Thyroid gland (tissue), 4 donors: Measurements from ENCODE around the gene RIOK3. TPM values are rescaled to one million over a fixed set of nuclear protein-coding genes. Genes with fewer than 3 reads are reported as not detected.
A peak's percentile ranks its signal among the peaks of the same experiment; 100 is the strongest.
"Not testable (repeated sequence)": the region's sequence is repeated elsewhere in the genome, so short reads cannot be mapped to it uniquely, and the experiment has no call there.

ENCODE experiments used
- DNase-seq, 2 donors: peaks; one replicate each; pipeline ENCODE4 v3.0.0-alpha.2; 2019
- H3K27ac ChIP-seq, 3 donors: fragments of 200-600 bp; sonication (generic); 1 replicate in 2 of 3; 2 replicates in 1 of 3; pipeline ENCODE4 v1.5.1; 2016 to 2019; ENCODE audit warnings: mild to moderate bottlenecking in 1 of 3, moderate library complexity in 1 of 3
- H3K27me3 ChIP-seq: fragments of 200-600 bp; sonication (generic); one replicate; pipeline ENCODE4 v1.5.1; 2019
- H3K36me3 ChIP-seq, 2 donors: fragments of 200-600 bp; sonication (generic); one replicate each; pipeline ENCODE4 v1.5.1; 2016 to 2019
- H3K4me1 ChIP-seq, 2 donors: fragments of 200-600 bp; sonication (generic); one replicate each; pipeline ENCODE4 v1.5.1; 2017 to 2019
- H3K4me3 ChIP-seq, 3 donors: fragments of 200-600 bp; sonication (generic); replicated peaks in 1 of 3; 1 replicate in 2 of 3; 2 replicates in 1 of 3; pipeline ENCODE4 v1.5.1; 2016; ENCODE audit warnings: mild to moderate bottlenecking in 1 of 3
- H3K9me3 ChIP-seq: fragments of 200-600 bp; sonication (generic); one replicate; pipeline ENCODE4 v1.5.1; 2017
- POLR2A ChIP-seq, 2 donors: fragments of 450-650 bp; IDR thresholded peaks; one replicate each; pipeline ENCODE4 v1.6.1; 2017; ENCODE audit warnings: antibody characterized with exemption in 2 of 2, mild to moderate bottlenecking in 2 of 2, moderate library complexity in 1 of 2
- WGBS, 2 donors: methylation state at CpG; one replicate each; pipeline ENCODE4 v1.1.5; 2017; 5-methylcytosine and 5-hydroxymethylcytosine counted together
- intact Hi-C: fragments of 100-400 bp; cut with DNase I; formaldehyde crosslinking; loops from one replicate; pipeline ENCODE4 v1.15.1; 2023
- total RNA-seq, 4 donors: library from RNA; depleted of rRNA; stranded (reverse); fragments of >200 nt; gene quantifications; one replicate each; pipeline ENCODE4 v1.2.3, GENCODE V29; 2016
- TF ChIP-seq, protein P1 (sequence below), 6 experiments: fragments of 200-600 bp in 3 of 6; fragments of 450-650 bp in 3 of 6; sonication (generic) in 3 of 6; IDR thresholded peaks; one replicate each; pipeline ENCODE4 v1.5.1; 2016 to 2019; ENCODE audit warnings: antibody characterized with exemption in 6 of 6, mild to moderate bottlenecking in 2 of 6, inconsistent platforms in 1 of 6, moderate library complexity in 1 of 6

The RIOK3 gene
- total RNA-seq, 4 donors from 2014 or later, result 51.2 to 85.7 (median 63.6) TPM

DNA sequence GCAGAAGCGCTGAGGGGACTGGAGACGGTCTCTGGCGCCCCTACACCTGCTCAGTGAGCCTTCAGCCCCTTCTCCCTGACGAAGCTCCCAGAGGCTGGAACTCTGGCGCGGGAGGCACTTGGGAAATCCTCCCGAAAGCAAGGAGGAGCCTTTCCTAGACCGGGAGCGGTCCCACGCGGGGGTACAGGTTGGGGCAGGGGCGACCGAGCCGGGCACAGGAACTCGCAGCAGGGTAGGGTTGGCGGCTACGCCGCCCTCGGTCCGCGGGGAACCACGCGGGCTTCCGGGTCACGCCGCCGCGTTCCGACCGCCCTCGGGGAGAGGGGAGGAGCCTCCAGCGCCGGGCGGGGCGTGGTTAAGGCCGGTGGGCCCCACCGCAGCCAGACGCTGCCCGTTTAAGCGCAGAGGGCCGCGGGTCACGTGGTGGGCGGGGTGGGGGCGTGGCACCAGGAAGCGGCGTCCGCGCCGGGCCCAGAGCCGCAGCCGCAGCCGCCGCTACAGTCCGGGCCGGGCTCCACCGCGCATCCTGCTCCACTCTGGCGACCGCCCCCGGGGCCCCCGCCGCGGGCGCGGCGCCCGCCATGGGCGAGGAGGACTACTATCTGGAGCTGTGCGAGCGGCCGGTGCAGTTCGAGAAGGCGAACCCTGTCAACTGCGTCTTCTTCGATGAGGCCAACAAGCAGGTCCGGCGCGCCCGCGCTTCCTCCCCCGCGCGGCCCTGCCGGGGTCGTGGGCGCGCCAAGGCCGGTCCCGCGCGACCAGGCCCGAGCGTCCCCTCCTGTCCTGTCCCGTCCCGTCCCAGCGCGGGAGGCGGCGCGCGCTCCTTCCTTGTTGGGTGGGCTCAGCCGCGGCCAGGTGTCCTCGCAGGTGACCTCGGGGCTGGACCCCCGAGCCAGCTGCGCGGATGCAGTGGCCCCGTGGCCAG is 50.2 kb downstream of the RIOK3 start, which contains the start of gene RMC1:
Gene RMC1 (plus strand): TSS at position 474 of the 925 bp plus-strand sequence. CDS start 108 bp downstream, at position 582.
- H3K36me3 ChIP-seq, result peaks cover 5 to 8% of the 10 kb centered on the region in 2 donors
- intact Hi-C loops, result loop anchor here (5.0 to 10.0 kb wide), 2 partner anchors 48 to 84 kb away; partner anchors contain the start of genes NPC1 and RIOK3

DNA sequence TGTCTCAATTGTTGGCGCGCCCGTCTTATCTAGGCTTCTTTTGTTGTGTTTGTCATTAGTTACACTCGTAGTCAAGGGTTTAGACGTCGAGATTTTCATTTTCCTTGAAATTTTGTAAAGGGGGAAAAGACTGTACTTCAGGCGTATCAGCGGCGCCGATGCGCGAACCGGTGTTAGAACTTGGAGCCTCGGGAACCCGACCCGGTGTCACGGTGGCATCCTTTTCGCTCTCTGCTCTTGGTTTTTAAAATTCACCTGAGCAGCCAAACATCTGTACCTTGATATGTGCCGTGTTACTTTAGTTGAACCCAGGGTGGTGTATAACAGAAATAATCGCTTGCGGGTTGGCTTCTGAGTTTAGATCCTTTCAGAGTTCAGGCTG is 50.9 kb downstream of the RIOK3 start:
- intact Hi-C loops, result loop anchor here (5.0 to 10.0 kb wide), 2 partner anchors 49 to 83 kb away; partner anchors contain the start of genes NPC1 and RIOK3
- peak overlapping the region; percentile 38 to 96 (median 92) for H3K4me3 ChIP-seq
- 3 to 4% methylated on average over 18 to 21 of the region's 21 CpGs for WGBS, 2 donors

More for the DNA sequence above, 50.2 kb downstream of the RIOK3 start, which contains the start of gene RMC1:
- TF ChIP-seq, protein P1, sequence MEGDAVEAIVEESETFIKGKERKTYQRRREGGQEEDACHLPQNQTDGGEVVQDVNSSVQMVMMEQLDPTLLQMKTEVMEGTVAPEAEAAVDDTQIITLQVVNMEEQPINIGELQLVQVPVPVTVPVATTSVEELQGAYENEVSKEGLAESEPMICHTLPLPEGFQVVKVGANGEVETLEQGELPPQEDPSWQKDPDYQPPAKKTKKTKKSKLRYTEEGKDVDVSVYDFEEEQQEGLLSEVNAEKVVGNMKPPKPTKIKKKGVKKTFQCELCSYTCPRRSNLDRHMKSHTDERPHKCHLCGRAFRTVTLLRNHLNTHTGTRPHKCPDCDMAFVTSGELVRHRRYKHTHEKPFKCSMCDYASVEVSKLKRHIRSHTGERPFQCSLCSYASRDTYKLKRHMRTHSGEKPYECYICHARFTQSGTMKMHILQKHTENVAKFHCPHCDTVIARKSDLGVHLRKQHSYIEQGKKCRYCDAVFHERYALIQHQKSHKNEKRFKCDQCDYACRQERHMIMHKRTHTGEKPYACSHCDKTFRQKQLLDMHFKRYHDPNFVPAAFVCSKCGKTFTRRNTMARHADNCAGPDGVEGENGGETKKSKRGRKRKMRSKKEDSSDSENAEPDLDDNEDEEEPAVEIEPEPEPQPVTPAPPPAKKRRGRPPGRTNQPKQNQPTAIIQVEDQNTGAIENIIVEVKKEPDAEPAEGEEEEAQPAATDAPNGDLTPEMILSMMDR (IDR thresholded peaks at IDR 0.05), result peak in 3 of 6 experiments; percentile 21 to 33 (median 21)
- peak; percentile 3 to 80 for TF ChIP-seq POLR2A (IDR thresholded peaks at IDR 0.05)
- WGBS, 2 donors, result 1% methylated on average over 20 to 22 of the region's 110 CpGs
- Histone ChIP-seq H3K27me3 (no peaks in the 10 kb centered on the region), H3K9me3 (no peaks in the 10 kb centered on the region), H3K4me3 (peak within 1 kb of the TSS; percentile 38 to 96 (median 92)), H3K4me1 (peaks cover 18 to 23% of the 10 kb centered on the region in 2 donors), H3K27ac (peak within 1 kb of the TSS; percentile 85 to 89 (median 89))
- peak; percentile 95 to 97 for DNase-seq

DNA sequence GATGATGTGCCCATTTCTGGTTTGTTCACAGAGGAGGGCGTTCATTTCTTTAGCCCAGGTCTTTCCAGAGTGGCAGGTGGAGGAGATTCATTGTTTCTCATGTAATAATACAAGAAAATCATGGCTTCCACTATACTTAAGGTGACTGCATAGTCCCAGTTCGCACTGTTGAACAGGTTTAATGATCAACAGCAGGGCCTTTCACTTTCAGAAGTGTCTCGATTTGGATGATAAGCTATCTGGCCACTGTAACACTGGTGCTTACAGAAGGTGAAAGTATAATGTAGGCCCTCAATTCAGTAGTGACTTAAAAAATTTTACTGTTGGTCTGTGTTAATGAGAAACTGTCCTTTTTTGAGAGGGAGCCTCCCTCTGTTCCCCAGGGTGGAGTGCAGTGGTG is 51.6 kb downstream of the RIOK3 start:
- WGBS, 2 donors, result 83 to 88% methylated on average over 3 of the region's 3 CpGs
- no peaks in the 10 kb centered on the region for H3K9me3 ChIP-seq
- H3K27ac ChIP-seq, result no peak overlapping the region
- peaks cover 10 to 14% of the 10 kb centered on the region in 2 donors for H3K36me3 ChIP-seq
- no peak overlapping the region for H3K4me3 ChIP-seq
- H3K27me3 ChIP-seq, result no peaks in the 10 kb centered on the region
- no peak for TF ChIP-seq POLR2A (IDR thresholded peaks at IDR 0.05)
- TF ChIP-seq, protein P1 (IDR thresholded peaks at IDR 0.05), result no peak
- peaks cover 18 to 23% of the 10 kb centered on the region in 2 donors for H3K4me1 ChIP-seq
- intact Hi-C loops, result loop anchor here (5.0 to 10.0 kb wide), 2 partner anchors 50 to 83 kb away; partner anchors contain the start of genes NPC1 and RIOK3
- DNase-seq, result no peak

More for the DNA sequence above, 50.9 kb downstream of the RIOK3 start:
- DNase-seq, result no peak
- peaks cover 18 to 23% of the 10 kb centered on the region in 2 donors for H3K4me1 ChIP-seq
- H3K27me3 ChIP-seq, result no peaks in the 10 kb centered on the region
- TF ChIP-seq, protein P1 (IDR thresholded peaks at IDR 0.05), result no peak
- no peak for TF ChIP-seq POLR2A (IDR thresholded peaks at IDR 0.05)
- peak overlapping the region in 2 of 3 donors; percentile 45 to 89 for H3K27ac ChIP-seq
- no peaks in the 10 kb centered on the region for H3K9me3 ChIP-seq
- H3K36me3 ChIP-seq, result peaks cover 5 to 8% of the 10 kb centered on the region in 2 donors

DNA sequence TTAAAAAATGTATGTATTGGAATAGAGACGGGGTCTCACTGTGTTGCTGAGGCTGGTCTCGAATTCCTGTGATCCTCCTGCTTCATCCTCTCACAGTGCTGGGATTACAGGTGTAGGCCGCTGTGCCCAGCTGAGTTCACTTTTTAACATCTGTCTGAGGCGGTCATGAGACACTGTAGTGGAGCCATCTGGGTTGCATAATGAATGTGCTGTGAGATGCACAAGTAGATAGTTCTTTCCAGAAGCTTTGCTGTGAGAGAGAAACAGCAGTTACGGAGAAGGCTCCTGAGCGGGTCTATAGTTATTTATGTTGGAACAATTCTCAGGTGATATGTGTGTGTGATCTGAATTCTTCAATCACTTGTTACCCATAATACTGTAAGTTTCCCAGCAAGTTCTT is 53.3 kb downstream of the RIOK3 start:
- no peak for TF ChIP-seq POLR2A (IDR thresholded peaks at IDR 0.05)
- TF ChIP-seq, protein P1 (IDR thresholded peaks at IDR 0.05), result no peak
- Histone ChIP-seq H3K9me3 (no peaks in the 10 kb centered on the region), H3K36me3 (peaks cover 17 to 25% of the 10 kb centered on the region in 2 donors), H3K4me1 (peaks cover 18 to 23% of the 10 kb centered on the region in 2 donors), H3K27ac (no peak overlapping the region), H3K27me3 (no peaks in the 10 kb centered on the region), H3K4me3 (no peak overlapping the region)
- intact Hi-C loops, result loop anchor here (10.0 kb wide), 1 partner anchor 52 kb away; the partner anchor contains the start of gene RIOK3
- no peak for DNase-seq
- 90 to 97% methylated on average over 6 of the region's 6 CpGs for WGBS, 2 donors

DNA sequence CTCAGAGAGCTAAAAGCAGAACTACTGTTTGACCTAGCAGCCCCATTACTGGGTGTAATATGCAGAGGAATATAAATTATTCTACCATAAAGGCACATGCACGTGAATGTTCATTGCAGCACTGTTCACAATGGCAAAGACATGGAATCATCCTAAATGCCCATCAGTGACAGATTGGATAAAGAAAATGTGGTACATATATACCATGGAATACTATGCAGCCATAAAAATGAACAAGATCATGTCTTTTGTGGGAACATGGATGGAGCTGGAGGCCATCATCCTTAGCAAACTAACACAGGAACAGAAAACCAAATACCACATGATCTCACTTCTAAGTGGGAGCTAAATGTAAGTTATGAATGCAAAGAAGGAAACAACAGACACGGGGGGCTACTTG is 57.8 kb downstream of the RIOK3 start:
- DNase-seq, intact Hi-C loops, H3K4me3 ChIP-seq, H3K27ac ChIP-seq, H3K9me3 ChIP-seq, H3K4me1 ChIP-seq, H3K27me3 ChIP-seq: not testable (repeated sequence)
- 94 to 97% methylated on average over 2 of the region's 2 CpGs for WGBS, 2 donors
- peaks cover 17 to 25% of the 10 kb centered on the region in 2 donors for H3K36me3 ChIP-seq

DNA sequence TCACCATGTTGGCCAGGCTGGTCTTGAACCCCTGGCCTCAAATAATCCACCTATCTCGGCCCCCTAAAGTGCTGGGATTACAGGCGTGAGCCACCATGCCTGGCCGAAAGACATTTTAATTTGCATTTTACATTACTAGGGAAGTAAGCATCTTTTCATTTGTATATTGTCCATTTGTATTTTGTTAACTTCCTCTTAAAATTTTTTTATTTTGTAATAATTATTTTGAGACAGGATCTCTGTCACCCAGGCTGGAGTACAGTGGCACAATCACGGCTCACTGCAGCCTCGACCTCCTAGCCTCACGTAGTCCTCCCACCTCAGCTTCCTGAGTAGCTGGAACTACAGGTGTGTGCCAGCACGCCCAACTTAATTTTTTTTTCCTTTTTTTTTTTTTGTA is 59.1 kb downstream of the RIOK3 start:
- H3K27me3 ChIP-seq, H3K27ac ChIP-seq, DNase-seq, intact Hi-C loops, H3K9me3 ChIP-seq, H3K4me3 ChIP-seq: not testable (repeated sequence)
- WGBS, 2 donors, result 92 to 97% methylated on average over 7 of the region's 7 CpGs
- Histone ChIP-seq H3K4me1 (peaks cover 0 to 11% of the 10 kb centered on the region in 2 donors), H3K36me3 (peaks cover 17 to 25% of the 10 kb centered on the region in 2 donors)
